NOMO-1 treated with DMSO at 0.1 percent for 48 hours (cell line): ENCODE data around the gene ADARB2.

Source experiments
- DNase-seq: peaks from one replicate; lab custom pipeline; 2025; ENCODE audit not compliant: unreplicated experiment; lab: John Stamatoyannopoulos, UW

The ADARB2 gene

GRCh38 chr10:1598393-1599153 lies 138.8 kb downstream of the ADARB2 start:
- no peak for DNase-seq

- DNase-seq, result no peak
Measured at GRCh38 chr10:1597370-1598146, 139.8 kb downstream of the ADARB2 start.

GRCh38 chr10:1596482-1597099 lies 140.7 kb downstream of the ADARB2 start:
- no peak for DNase-seq

- no peak for DNase-seq
Measured at GRCh38 chr10:1595726-1596125, 141.6 kb downstream of the ADARB2 start.

GRCh38 chr10:1595242-1595600 lies 142.1 kb downstream of the ADARB2 start:
- no peak for DNase-seq

GRCh38 chr10:1594372-1595241 lies 142.7 kb downstream of the ADARB2 start:
- no peak for DNase-seq

GRCh38 chr10:1591742-1592141 lies 145.6 kb downstream of the ADARB2 start:
- DNase-seq, result no peak

- no peak for DNase-seq
Measured at GRCh38 chr10:1591045-1591444, 146.3 kb downstream of the ADARB2 start.

- DNase-seq, result no peak
Measured at GRCh38 chr10:1589257-1589656, 148.1 kb downstream of the ADARB2 start.

- no peak for DNase-seq
Measured at GRCh38 chr10:1582739-1583138, 154.6 kb downstream of the ADARB2 start.

GRCh38 chr10:1581189-1581588 lies 156.1 kb downstream of the ADARB2 start:
- DNase-seq, result no peak

- no peak for DNase-seq
Measured at GRCh38 chr10:1579671-1580070, 157.7 kb downstream of the ADARB2 start.

- no peak for DNase-seq
Measured at GRCh38 chr10:1579141-1579491, 158.2 kb downstream of the ADARB2 start.

- DNase-seq, result no peak
Measured at GRCh38 chr10:1578392-1579140, 158.8 kb downstream of the ADARB2 start.

GRCh38 chr10:1577945-1578344 lies 159.4 kb downstream of the ADARB2 start:
- no peak for DNase-seq

- DNase-seq, result no peak
Measured at GRCh38 chr10:1577373-1577770, 160.0 kb downstream of the ADARB2 start.

GRCh38 chr10:1576467-1577372 lies 160.6 kb downstream of the ADARB2 start:
- DNase-seq, result no peak

- no peak for DNase-seq
Measured at GRCh38 chr10:1575481-1576244, 161.7 kb downstream of the ADARB2 start.

- no peak for DNase-seq
Measured at GRCh38 chr10:1574719-1575118, 162.6 kb downstream of the ADARB2 start.
